H1 (cell line): ENCODE results near the gene CACNA1C. TPM values are rescaled to one million over a fixed set of nuclear protein-coding genes. Genes with fewer than 3 reads are reported as not detected.

ENCODE experiments used
- CTCF ChIA-PET: fragments of 300-600 bp; sonication (Branson Sonifier 250); formaldehyde crosslinking; loops from one replicate; lab custom pipeline; 2021; ENCODE audit not compliant: partially characterized antibody; lab: Charles Lee
- POLR2A ChIA-PET: fragments of 300-600 bp; sonication (Branson Sonifier 250); formaldehyde crosslinking; loops from one replicate; lab custom pipeline; 2021; ENCODE audit warnings: inconsistent platforms; ENCODE audit not compliant: partially characterized antibody; lab: Charles Lee
- DNase-seq, 2 experiments: peaks; one replicate each; pipeline versions ENCODE4 v3.0.0 to v3.0.0-alpha.2; 2010 to 2022; ENCODE audit warnings: low spot score in 2 of 2, low read depth in 1 of 2, mixed read lengths in 1 of 2
- FAIRE-seq: peaks from 2 replicates; lab custom pipeline; 2011; peaks lifted over from hg19 to GRCh38; lab: Jason Lieb, UNC
- H2AFZ ChIP-seq: 2 replicates; pipeline ENCODE4 v1.8.1; 2012; ENCODE audit warnings: low read length, inconsistent platforms
- H2AK5ac ChIP-seq: 2 replicates; pipeline ENCODE4 v1.6.1; 2013; ENCODE audit warnings: low read depth, low read length
- H2BK120ac ChIP-seq: replicated peaks from 2 replicates; pipeline ENCODE3; 2013; ENCODE audit warnings: low read depth, low read length, inconsistent platforms
- H2BK12ac ChIP-seq: 2 replicates; pipeline ENCODE4 v1.6.1; 2013; ENCODE audit warnings: low read depth, low read length
- H2BK15ac ChIP-seq: 2 replicates; pipeline ENCODE4 v1.6.1; 2013; ENCODE audit warnings: low read length
- H2BK20ac ChIP-seq: 2 replicates; pipeline ENCODE4 v1.6.1; 2013; ENCODE audit warnings: low read length
- H2BK5ac ChIP-seq: 2 replicates; pipeline ENCODE4 v1.6.1; 2013; ENCODE audit warnings: low read depth, low read length
- H3K14ac ChIP-seq: 2 replicates; pipeline ENCODE4 v1.6.1; 2013; ENCODE audit warnings: inconsistent platforms; ENCODE audit not compliant: insufficient read length
- H3K18ac ChIP-seq: 2 replicates; pipeline ENCODE4 v1.6.1; 2013; ENCODE audit warnings: low read length; ENCODE audit errors: extremely low read depth
- H3K23ac ChIP-seq: 2 replicates; pipeline ENCODE4 v1.6.1; 2013; ENCODE audit warnings: inconsistent platforms; ENCODE audit not compliant: insufficient read length
- H3K23me2 ChIP-seq: 2 replicates; pipeline ENCODE4 v1.6.1; 2013; ENCODE audit warnings: low read depth, low read length
- H3K27ac ChIP-seq: 2 replicates; pipeline ENCODE4 v1.6.1; 2011; ENCODE audit warnings: low read depth, low read length, inconsistent platforms
- H3K27me3 ChIP-seq, 4 experiments: replicated peaks in 1 of 4; 1 replicate in 1 of 4; 2 replicates in 3 of 4; pipeline versions ENCODE4 v1.6.1 to v1.8.1; 2011 to 2013; ENCODE audit warnings: low read length in 3 of 4, mild to moderate bottlenecking in 3 of 4, inconsistent platforms in 2 of 4, mixed read lengths in 2 of 4, moderate library complexity in 1 of 4; ENCODE audit not compliant: control insufficient read depth in 3 of 4, insufficient read depth in 3 of 4; ENCODE audit errors: extremely low read depth in 1 of 4
- H3K36me3 ChIP-seq, 4 experiments: 2 replicates each; pipeline versions ENCODE4 v1.6.1 to v1.8.1; 2011 to 2013; ENCODE audit warnings: mild to moderate bottlenecking in 4 of 4, low read length in 3 of 4, moderate library complexity in 2 of 4, control low read depth in 1 of 4, inconsistent platforms in 1 of 4; ENCODE audit not compliant: insufficient read depth in 4 of 4, control insufficient read depth in 2 of 4
- H3K4ac ChIP-seq: replicated peaks from 2 replicates; pipeline ENCODE3; 2013; ENCODE audit warnings: low read length, low read depth, mixed read lengths, inconsistent platforms; ENCODE audit not compliant: insufficient read length
- H3K4me1 ChIP-seq, 4 experiments: replicated peaks in 1 of 4; 1 replicate in 1 of 4; 2 replicates in 3 of 4; pipeline versions ENCODE4 v1.6.1 to v1.8.1; 2011 to 2013; ENCODE audit warnings: low read length in 3 of 4, inconsistent platforms in 2 of 4, mixed read lengths in 1 of 4; ENCODE audit not compliant: insufficient read depth in 4 of 4, control insufficient read depth in 3 of 4
- H3K4me2 ChIP-seq, 2 experiments: 2 replicates each; pipeline versions ENCODE4 v1.6.1 to v1.8.1; 2011 to 2013; ENCODE audit warnings: low read depth in 2 of 2, low read length in 2 of 2, control low read depth in 1 of 2, inconsistent platforms in 1 of 2, mild to moderate bottlenecking in 1 of 2; ENCODE audit not compliant: insufficient read depth in 1 of 2
- H3K4me3 ChIP-seq, 4 experiments: fragments of 200-600, 300-600 bp in 1 of 4; sonication (generic), shearing (Covaris generic), sonication (Bioruptor Twin) in 1 of 4; 2 replicates each; pipeline versions ENCODE4 v1.5.1 to v1.8.1; 2011 to 2016; ENCODE audit warnings: low read length in 4 of 4, low read depth in 3 of 4, control low read depth in 2 of 4, inconsistent platforms in 2 of 4, mild to moderate bottlenecking in 2 of 4, mixed read lengths in 1 of 4, moderate library complexity in 1 of 4; ENCODE audit not compliant: insufficient read depth in 2 of 4; ENCODE audit errors: extremely low read depth in 1 of 4
- H3K56ac ChIP-seq: replicated peaks from 2 replicates; pipeline ENCODE3; 2013; ENCODE audit warnings: low read depth, mild to moderate bottlenecking, mixed read lengths, low read length, inconsistent platforms; ENCODE audit not compliant: insufficient read length
- H3K79me1 ChIP-seq: 2 replicates; pipeline ENCODE4 v1.6.1; 2013; ENCODE audit warnings: low read depth, low read length, control low read depth
- H3K79me2 ChIP-seq, 2 experiments: 2 replicates each; pipeline versions ENCODE4 v1.6.1 to v1.8.1; 2012 to 2013; ENCODE audit warnings: low read length in 2 of 2, mild to moderate bottlenecking in 2 of 2, inconsistent platforms in 1 of 2; ENCODE audit not compliant: insufficient read depth in 2 of 2, control insufficient read depth in 1 of 2
- H3K9ac ChIP-seq, 4 experiments: replicated peaks in 1 of 4; 1 replicate in 1 of 4; 2 replicates in 3 of 4; pipeline versions ENCODE4 v1.6.1 to v1.8.1; 2011 to 2013; ENCODE audit warnings: low read depth in 3 of 4, low read length in 3 of 4, control low read depth in 2 of 4, mild to moderate bottlenecking in 2 of 4, moderate library complexity in 2 of 4, inconsistent platforms in 1 of 4; ENCODE audit errors: extremely low read depth in 1 of 4
- H3K9me3 ChIP-seq, 2 experiments: 2 replicates each; pipeline versions ENCODE4 v1.6.1 to v1.8.1; 2012 to 2013; ENCODE audit warnings: mild to moderate bottlenecking in 2 of 2, moderate library complexity in 2 of 2, control low read depth in 1 of 2, inconsistent platforms in 1 of 2, low read depth in 1 of 2, low read length in 1 of 2, mixed read lengths in 1 of 2; ENCODE audit not compliant: insufficient read depth in 2 of 2
- H4K20me1 ChIP-seq, 2 experiments: replicated peaks in 1 of 2; 2 replicates each; pipeline versions ENCODE3 to v1.8.1; 2011 to 2013; ENCODE audit warnings: inconsistent platforms in 2 of 2, low read length in 2 of 2, mild to moderate bottlenecking in 1 of 2; ENCODE audit not compliant: insufficient read depth in 2 of 2, control insufficient read depth in 1 of 2
- H4K5ac ChIP-seq: 2 replicates; pipeline ENCODE4 v1.6.1; 2013; ENCODE audit warnings: low read length, low read depth, mixed read lengths, inconsistent platforms; ENCODE audit not compliant: insufficient read length
- H4K8ac ChIP-seq: 2 replicates; pipeline ENCODE4 v1.8.0; 2013; ENCODE audit warnings: mild to moderate bottlenecking, moderate library complexity, low read length, inconsistent platforms; ENCODE audit not compliant: insufficient read depth; ENCODE audit errors: extremely low read depth
- H4K91ac ChIP-seq: replicated peaks from 2 replicates; pipeline ENCODE3; 2013; ENCODE audit warnings: low read length, mixed read lengths, inconsistent platforms; ENCODE audit not compliant: insufficient read length
- ATF3 ChIP-seq: IDR thresholded peaks from 2 replicates; pipeline ENCODE4 v1.6.1; 2011; ENCODE audit warnings: low read depth, mild to moderate bottlenecking, low read length; ENCODE audit not compliant: insufficient read depth
- BRCA1 ChIP-seq: IDR thresholded peaks from 2 replicates; pipeline ENCODE4 v1.6.1; 2012; ENCODE audit warnings: low read depth, low read length, improper control_type of control experiment
- CBX8 ChIP-seq: fragments of 300-800, 300-1000 bp; sonication (generic); IDR thresholded peaks from 2 replicates; pipeline ENCODE4 v1.7.1; 2016; ENCODE audit warnings: low read depth, low read length, borderline replicate concordance
- CTCF ChIP-seq, 3 experiments: IDR thresholded peaks; 1 replicate in 2 of 3; 2 replicates in 1 of 3; pipeline versions ENCODE4 v1.5.1 to v1.6.1; 2011; ENCODE audit warnings: low read length in 3 of 3, mild to moderate bottlenecking in 3 of 3, inconsistent platforms in 2 of 3, low read depth in 1 of 3, moderate library complexity in 1 of 3; ENCODE audit not compliant: insufficient read depth in 1 of 3; ENCODE audit errors: control extremely low read depth in 1 of 3
- JUN ChIP-seq: IDR thresholded peaks from 2 replicates; pipeline ENCODE4 v1.6.1; 2011; ENCODE audit warnings: low read depth, mild to moderate bottlenecking, improper control_type of control experiment, low read length
- MAFK ChIP-seq: IDR thresholded peaks from 2 replicates; pipeline ENCODE4 v1.6.1; 2012; ENCODE audit warnings: low read depth, mild to moderate bottlenecking, improper control_type of control experiment, low read length
- SP2 ChIP-seq: IDR thresholded peaks from 2 replicates; pipeline ENCODE4 v1.6.1; 2012; ENCODE audit warnings: mild to moderate bottlenecking, low read length, inconsistent platforms
- TCF12 ChIP-seq: IDR thresholded peaks from 2 replicates; pipeline ENCODE4 v1.6.1; 2011; ENCODE audit warnings: low read depth, mild to moderate bottlenecking, low read length
- YY1 ChIP-seq: IDR thresholded peaks from 2 replicates; pipeline ENCODE4 v1.6.1; 2011; ENCODE audit warnings: low read depth, mild to moderate bottlenecking, low read length
- ZNF274 ChIP-seq: IDR thresholded peaks from 2 replicates; pipeline ENCODE4 v1.7.0; 2012; ENCODE audit warnings: low read length, borderline replicate concordance; ENCODE audit errors: extremely low read depth
- WGBS, 2 experiments: shearing (Covaris generic) in 1 of 2; methylation state at CpG; one replicate each; pipeline versions ENCODE4 v1.1.6 to v1.1.7; 2013 to 2015; ENCODE audit warnings: low lambda C conversion rate in 2 of 2, mixed read lengths in 2 of 2, inconsistent platforms in 1 of 2, low coverage in 1 of 2, missing lambda C conversion rate in 1 of 2; ENCODE audit not compliant: insufficient replicate concordance in 2 of 2, insufficient coverage in 1 of 2, insufficient read length in 1 of 2; ENCODE audit errors: extremely low coverage in 1 of 2, missing lambda C conversion rate in 1 of 2; 5-methylcytosine and 5-hydroxymethylcytosine counted together
- polyA plus RNA-seq, 7 experiments: library from polyadenylated mRNA; depleted of rRNA in 3 of 7; stranded (reverse) in 5 of 7; unstranded in 2 of 7; fragments of >200 nt in 5 of 7; fragments of 200-250 nt in 2 of 7; gene quantifications; 1 replicate in 5 of 7; 2 replicates in 1 of 7; 4 replicates in 1 of 7; pipeline versions ENCODE4 v1.2.1 to v1.2.3, GENCODE V29; 2011 to 2013; ENCODE audit warnings: missing spikeins in 2 of 7, mixed read lengths in 2 of 7
- total RNA-seq: library from RNA; stranded (reverse); fragmentation: NEBNext Ultra II Directional; extraction: Animal tissue kit (Norgen Biotek cat#: 25700); gene quantifications from 2 replicates; pipeline ENCODE4 v1.2.1, GENCODE V29; 2021

CACNA1C gene
- total and polyA plus RNA-seq, 2 of the 8 experiments (the other 6 are each of a cell fraction or from before 2014, with no cell fraction given), result 1.3 TPM

DNA sequence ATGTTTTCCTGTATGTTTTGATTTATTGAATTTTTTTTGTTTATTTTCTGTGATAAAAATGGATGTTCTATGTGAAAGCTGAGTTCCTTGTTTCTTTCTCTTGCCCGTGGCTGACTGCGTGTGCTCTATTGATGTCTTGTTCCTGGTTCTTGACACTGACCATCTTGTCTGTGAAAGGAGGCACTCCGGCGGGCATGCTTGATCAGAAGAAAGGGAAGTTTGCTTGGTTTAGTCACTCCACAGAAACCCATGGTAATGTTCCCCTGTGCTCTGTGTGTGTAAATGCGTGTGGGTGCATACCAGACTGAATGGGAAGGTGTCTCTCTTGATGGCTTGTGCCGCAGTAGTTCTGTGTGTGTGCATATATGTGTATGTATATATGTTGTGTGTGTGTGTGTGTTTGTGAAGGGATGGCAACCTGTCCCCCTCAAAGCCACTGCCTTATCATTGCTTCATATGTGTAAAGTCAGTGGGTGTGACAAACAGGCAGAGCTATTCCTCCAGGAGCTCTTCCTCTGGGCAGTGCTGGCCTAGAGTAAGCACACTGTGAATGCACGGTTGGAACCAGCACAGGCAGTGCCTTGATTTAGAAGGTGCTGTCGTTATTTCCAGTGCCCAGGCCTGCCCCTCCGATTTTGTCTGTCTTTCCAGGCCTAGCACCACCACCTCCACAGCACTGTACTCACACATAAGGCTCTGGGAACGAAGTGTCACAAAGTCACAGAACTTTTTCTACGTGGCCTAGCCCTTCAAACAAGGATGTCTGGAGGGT, 494.7 kb downstream of the CACNA1C start:
- H3K14ac ChIP-seq, result no peak overlapping the region
- no peak overlapping the region for H2BK5ac ChIP-seq
- H2BK12ac ChIP-seq, result no peak overlapping the region
- POLR2A ChIA-PET, result interaction anchor here (0.9 to 1.4 kb wide), 2 partner anchors 16 to 69 kb away, joined by 3 to 5 read pairs; no protein-coding TSS in a partner anchor
- no peak overlapping the region for H3K4me2 ChIP-seq
- no peak overlapping the region for H2BK15ac ChIP-seq
- no peak overlapping the region for H4K8ac ChIP-seq
- FAIRE-seq, result no peak
- H3K36me3 ChIP-seq, result no peaks in the 10 kb centered on the region
- no peak overlapping the region for H3K18ac ChIP-seq
- H3K4me1 ChIP-seq, result peaks cover 0 to 3% (median 1%) of the 10 kb centered on the region in 4 experiments; a peak in 3 of 7 replicates
- H2AFZ ChIP-seq, result no peak overlapping the region
- no peaks in the 10 kb centered on the region for H4K20me1 ChIP-seq
- H3K9ac ChIP-seq, result no peak overlapping the region
- no peak overlapping the region for H2BK20ac ChIP-seq
- H3K27ac ChIP-seq, result no peak overlapping the region
- no peak overlapping the region for H3K56ac ChIP-seq
- CTCF ChIA-PET, result interaction anchor here (0.5 to 2.4 kb wide), 5 partner anchors 14 to 167 kb away, joined by 3 to 9 read pairs (median 4); no protein-coding TSS in a partner anchor
- H3K4me3 ChIP-seq, result no peak overlapping the region
- H3K23ac ChIP-seq, result no peak overlapping the region
- 94% methylated on average over 11 of the region's 11 CpGs; no CpG with 5 or more reads in 1 of the 2 experiments for WGBS, 2 experiments
- no peaks in the 10 kb centered on the region for H3K79me2 ChIP-seq
- peaks cover 4 to 7% of the 10 kb centered on the region in 2 experiments; a peak in 1 of 4 replicates for H3K9me3 ChIP-seq
- H3K4ac ChIP-seq, result no peak overlapping the region
- no peak for DNase-seq
- H3K79me1 ChIP-seq, result no peaks in the 10 kb centered on the region
- H2AK5ac ChIP-seq, result no peak overlapping the region
- no peak overlapping the region for H4K91ac ChIP-seq
- H4K5ac ChIP-seq, result no peak overlapping the region
- no peaks in the 10 kb centered on the region for H3K23me2 ChIP-seq
- H3K27me3 ChIP-seq, result no peaks in the 10 kb centered on the region
- H2BK120ac ChIP-seq, result no peak overlapping the region
- TF ChIP-seq BRCA1 (no peak), CTCF (IDR thresholded peaks at IDR 0.05; ENCODE audit: control extremely low read depth in 1 of 3, insufficient read depth in 1 of 3, low read depth in 1 of 3, low read length in 3 of 3) (no peak), CBX8 (no peak), JUN (no peak), TCF12 (no peak), ZNF274 (no peak), ATF3 (no peak), YY1 (no peak), MAFK (no peak), SP2 (no peak)
